GM19463 (cell line): ENCODE data around the gene CPEB4.

Experiments used
- ATAC-seq: cut with Tn5 transposase; IDR thresholded peaks from one replicate; pipeline ENCODE4 v1.9.1; 2021; ENCODE audit warnings: mild to moderate bottlenecking, moderate library complexity; ENCODE audit not compliant: unreplicated experiment

Gene CPEB4

DNA sequence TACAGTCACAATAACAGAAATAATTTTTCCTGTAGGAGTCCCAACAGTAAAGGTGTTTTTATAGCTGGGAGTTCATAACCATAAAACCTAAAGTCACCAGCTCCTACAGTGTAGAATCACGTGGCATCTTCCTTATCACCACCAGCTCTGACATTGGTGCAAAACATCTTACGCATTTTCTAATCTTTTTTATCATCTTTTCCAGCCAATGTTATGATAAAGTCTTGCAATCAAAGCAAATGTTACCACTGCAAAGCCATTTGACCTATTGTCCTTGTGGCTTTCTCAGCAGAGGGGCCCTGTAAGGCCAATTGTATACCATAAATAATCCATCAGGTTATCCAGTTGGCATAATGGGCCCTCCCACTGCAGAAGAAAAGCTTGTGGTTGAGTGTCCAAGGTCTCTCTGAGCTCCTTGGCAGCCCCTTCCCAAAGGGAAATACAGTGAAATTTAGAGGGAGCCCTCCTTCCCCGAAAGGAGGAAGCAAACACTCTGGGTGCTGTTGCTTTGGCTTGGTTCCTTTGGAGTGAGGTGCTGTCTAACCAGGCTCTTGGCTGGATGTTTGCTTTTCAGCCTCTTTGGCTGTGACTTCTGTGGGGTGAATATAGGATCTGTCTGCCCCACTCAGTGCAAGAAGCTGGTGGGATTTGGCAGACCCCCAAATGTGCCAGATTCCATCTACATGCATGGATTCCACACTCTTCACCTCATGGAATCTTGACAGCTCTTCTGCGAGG lies 29.3 kb upstream of the CPEB4 start:
- no peak for ATAC-seq

DNA sequence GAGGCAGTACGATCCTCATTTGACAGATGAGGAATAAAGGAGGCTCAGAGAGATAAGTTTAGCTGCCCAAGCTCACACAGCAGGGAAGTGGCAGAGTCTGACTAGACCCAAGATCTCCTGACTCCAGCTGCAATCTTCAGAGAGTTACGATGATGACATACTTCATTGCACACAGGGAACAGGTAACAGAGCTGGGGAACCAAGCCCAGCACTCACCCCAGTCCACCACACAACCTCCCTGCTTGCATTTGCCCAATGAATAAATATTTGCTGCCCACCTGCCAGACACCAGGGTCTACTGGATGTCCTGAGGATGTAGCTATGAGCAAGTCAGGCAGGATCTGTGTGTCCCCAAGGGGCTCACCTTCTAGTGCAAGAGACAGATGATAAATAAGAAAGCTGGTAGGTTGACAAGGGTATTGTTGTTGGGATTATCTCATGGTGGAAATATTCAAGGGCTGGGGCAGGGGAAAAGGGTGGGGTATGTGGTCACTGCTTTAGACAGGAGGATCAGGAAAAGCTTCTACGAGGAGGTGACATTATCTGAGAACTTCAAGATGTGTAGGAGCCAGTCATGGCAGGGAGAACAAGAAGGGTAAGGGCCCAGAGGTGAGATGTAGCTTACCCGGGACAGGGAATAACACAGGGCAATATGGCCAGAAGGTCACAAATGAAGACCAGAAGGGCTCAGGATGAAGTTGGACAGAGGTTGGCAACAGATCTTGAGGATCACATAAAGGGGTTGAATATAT lies 28.6 kb upstream of the CPEB4 start:
- no peak for ATAC-seq

DNA sequence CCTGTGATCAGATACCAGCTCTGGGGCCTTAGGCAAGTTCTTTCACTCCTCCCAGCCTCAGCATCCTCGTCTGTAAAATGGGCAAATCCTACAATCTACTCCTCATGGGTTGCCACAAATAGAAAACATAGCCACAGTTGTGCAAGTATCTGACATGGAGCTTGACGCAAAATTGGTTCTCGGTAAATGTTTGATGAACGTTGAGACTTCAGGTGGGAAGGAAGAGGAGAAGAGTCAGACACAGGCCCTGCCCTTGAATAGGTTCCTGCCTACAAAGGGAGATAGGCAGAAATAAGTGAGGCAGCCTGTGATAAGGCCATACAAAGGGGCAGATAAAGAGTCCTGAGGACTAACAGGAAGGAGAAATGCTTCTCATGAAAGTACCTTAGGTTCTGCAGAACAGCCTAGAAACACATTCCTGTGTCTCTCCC lies 26.1 kb upstream of the CPEB4 start:
- ATAC-seq: no peak

DNA sequence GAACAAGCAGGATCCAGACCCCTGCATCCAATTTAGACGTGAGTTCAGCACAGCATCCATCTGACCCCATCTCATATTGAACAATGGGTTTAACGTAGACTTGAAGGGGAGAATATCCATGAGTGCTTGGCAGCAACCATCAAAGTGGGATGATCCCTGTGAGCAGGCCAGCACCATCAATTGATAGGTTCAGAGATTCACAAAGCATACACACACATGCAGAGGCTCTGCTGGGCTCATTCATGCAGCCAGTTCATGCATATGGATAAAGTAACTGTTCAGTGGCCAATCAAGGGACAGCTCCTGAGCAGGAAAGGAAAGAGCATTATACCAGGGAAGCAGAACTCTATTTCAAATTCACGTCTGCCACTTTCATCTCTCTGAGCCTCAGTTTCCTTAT lies 24.8 kb upstream of the CPEB4 start:
- no peak for ATAC-seq

DNA sequence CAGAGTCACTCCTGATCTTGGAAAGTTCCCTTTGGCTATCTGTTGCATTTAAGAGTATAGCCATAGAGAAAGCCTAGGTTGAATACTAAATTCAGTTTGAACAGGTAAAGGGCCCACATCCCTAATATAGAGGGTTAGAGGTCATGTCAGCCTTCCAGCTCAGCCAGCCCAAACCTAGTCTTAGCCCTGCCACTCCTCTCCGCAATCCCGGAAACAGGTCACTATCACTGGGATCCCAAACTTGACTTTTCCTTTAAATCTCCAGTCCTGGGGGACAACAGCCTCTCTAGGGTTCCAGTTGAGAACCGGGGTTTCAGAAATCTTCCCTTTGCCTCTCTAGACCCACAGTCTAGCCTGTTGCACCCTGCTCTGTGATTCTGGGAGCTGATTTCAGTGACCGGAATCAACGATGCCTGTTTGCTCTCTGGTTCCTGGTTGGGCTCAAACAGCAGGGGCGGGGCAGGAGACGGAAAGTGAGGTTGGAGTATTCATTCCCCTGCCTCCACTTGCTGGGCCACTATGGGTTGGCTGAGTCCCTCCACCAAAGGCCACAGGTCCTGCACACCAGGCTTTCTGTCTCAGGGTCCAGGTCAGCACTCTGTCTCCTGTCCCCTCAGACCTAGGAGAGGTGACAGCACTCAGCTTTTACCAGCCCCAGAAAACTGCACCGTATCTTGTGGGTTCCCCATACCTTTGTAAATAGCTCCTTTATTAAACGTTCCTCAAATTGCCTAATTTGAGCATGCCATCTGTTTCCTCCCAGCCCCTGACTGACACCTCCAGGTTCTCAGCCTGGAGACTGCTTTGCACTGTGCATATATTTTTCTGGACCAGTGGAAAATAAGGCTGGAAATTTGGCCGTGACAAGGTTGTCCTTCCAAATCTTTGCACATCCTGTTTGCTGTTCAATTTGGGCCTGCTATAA lies 23.8 kb upstream of the CPEB4 start:
- ATAC-seq: no peak

DNA sequence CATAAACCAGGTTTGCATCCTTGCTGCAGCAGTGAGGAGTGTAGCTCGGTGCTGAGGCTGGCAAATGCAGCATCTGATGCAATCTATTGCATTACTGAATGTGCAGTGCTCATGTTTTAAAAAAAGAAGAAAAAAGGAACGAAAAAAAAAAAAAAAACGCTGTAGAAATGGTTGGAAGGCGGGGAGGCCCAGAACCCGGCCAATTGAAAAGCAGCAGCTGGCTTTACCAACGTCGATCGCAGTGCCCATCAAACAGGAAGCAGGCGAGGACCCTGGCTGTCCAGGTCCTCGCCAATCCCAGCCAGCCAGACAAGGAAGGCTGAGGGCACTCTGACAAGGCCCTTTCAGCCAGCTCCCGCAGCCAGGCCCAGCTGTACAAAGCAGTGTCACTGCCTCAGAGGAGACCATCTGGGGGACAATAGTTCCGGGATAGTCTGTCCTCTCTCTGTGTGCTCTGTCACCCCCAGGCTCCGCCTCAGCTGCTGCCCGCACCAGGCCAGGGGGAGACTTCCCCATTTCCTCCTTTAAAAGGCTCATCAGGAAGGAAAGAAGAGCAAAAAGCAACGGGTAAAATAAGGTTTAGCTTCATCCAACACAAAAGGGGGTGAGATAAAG lies 21.8 kb upstream of the CPEB4 start:
- no peak for ATAC-seq

DNA sequence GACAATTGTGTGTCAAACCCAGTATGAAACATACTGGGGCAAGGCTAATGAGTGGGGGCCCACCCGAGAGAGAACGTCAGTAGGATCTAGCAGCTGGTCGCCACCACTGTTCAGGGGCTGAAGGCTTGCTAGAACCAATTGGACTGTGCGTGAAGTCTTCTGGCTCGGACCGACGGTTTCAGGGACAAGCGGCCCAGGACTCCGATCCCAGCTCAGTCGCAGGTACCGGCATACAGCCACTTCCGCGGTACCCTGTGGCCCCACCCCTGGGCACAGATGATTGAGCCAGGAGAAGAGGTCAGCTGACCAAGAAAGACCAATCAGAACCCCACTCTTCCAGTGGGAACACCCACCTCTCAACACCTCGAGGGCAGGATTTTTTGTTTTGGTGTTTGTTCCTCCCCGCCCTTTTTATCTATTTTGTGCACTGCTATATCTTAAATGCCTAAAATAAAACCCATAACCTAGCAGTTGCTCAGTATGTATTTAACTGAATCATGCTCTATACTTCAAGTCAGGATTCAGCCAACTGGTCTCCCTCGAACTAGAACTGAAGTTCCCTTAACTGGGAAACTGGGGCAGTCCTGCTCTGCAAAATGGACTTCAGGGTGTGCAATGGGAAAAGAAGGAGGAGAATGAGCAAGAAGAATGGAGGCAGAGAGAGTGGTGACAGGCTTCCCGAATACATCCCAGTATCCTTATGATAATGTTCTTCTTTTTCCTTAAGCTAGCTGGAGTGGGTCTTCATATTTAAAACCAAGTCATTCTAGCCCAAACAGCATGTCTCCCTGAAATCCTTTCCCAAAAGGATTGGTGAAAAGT lies 21.1 kb upstream of the CPEB4 start:
- ATAC-seq: no peak

DNA sequence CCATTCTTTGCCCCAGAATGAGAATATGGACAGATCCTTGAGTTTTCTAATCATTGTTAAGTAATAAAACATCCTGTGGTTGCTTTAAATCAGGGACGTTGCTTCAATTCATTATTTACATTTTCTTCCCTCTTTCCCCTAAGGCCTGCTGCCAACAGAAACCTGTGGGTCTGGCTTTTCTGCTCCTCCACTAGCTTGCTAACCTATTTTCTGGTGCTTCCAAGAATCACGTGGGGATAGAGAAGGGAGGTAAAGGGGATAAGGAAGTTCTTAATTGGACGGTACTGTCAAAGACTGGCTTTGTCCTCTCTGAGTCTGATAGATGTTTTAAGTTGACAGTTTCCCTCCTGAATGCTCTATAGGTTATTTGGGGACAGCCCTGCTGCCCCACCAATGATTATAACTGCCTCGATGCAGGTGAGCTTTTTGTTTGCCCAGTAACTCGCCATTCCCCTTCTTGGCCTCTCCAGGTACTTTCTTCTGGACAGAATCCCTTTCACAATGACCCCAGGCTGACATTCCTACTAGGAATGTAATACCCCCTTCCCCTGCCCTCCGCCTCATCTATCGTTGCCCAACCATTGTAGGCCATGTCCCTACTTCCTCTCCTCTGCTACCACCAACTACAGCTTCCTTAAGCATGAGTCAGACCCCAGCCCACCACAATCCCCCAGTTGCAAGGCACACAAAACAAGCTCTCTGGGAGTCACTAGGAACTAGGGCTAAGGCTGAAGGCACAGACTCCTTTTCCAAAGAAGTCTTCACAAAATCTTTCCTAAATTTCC lies 19.9 kb upstream of the CPEB4 start:
- no peak for ATAC-seq

DNA sequence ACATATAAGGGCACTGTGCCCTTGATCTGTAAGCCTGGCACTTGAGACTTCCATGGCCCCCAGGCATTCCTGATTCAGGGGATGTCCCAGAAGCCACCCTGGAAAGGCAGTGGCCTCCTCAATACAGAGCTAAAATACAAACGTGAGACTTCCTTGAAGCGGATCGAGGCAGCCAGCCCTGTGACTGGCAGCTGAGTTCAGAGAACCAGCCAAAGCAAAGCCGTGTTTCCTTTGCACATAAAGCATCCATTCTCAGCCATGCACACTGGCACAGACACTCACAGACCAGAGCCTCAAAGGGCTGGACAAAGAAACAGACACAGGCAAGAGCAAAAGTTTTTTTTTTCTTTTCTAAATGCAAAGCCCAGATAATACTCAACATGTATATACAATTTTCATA lies 18.8 kb upstream of the CPEB4 start:
- ATAC-seq: no peak

DNA sequence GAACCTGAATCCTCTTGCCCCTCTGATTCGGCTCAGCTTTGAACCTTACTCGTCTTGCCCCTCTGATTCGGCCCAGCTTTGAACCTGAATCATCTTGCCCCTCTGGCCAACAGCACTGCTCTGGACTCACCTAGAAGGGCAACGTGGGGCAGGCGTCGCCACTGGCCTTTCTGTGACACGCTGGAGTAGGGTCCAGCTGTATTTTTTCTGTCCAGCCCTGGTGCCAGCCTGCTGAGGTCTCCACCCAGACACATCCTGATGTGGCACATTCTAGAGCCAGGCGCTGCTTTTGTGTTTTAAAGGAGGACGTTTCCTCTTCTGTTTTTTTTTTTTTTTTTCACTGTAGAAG lies 15.2 kb upstream of the CPEB4 start:
- ATAC-seq: no peak

DNA sequence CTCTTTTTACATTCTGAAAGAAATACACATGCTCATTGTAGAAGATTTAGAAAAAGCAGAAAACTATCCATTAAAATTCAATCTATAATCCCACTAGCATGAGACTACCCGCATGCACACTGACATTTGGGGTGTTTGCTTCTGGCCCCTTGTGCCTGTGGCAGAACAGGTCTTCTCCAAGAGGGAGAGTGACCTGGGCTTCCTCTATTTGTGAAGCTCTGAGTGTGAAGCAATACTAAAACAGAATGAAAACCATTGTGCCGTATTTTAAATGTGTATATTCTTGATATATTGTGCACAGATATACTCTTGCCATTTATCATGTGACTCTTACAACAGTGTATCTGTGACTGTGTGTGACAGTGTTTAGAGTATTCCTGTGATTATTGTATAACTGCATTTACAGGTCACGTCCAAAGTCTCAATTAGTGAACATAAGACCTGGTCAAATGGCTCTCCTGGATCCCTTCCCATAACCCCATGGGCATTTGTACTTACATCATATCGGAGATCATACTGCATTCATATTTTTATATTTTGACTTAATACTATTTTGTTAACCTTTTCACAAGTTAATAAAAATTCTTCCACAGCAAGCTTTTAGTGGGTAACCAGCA lies 14.7 kb upstream of the CPEB4 start:
- no peak for ATAC-seq

DNA sequence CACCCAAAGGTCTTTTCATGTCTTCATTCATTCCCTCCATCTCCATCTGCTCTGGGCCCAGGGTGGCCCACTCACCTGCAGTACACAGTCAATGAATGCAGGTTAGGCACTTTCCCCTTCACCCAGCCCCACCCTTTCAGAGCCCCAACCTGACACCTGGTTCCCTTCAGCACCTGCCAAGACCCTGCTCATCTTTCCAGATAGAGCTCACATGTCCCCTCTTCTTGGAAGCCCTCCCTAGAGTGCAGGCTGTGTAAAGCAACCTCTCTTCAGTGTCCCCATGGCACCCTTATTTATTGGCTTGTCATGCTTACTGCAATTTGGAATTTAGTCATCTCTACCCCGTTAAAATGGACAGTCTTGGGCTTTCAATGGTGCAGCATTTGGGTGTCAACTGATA lies 13.0 kb upstream of the CPEB4 start:
- no peak for ATAC-seq

DNA sequence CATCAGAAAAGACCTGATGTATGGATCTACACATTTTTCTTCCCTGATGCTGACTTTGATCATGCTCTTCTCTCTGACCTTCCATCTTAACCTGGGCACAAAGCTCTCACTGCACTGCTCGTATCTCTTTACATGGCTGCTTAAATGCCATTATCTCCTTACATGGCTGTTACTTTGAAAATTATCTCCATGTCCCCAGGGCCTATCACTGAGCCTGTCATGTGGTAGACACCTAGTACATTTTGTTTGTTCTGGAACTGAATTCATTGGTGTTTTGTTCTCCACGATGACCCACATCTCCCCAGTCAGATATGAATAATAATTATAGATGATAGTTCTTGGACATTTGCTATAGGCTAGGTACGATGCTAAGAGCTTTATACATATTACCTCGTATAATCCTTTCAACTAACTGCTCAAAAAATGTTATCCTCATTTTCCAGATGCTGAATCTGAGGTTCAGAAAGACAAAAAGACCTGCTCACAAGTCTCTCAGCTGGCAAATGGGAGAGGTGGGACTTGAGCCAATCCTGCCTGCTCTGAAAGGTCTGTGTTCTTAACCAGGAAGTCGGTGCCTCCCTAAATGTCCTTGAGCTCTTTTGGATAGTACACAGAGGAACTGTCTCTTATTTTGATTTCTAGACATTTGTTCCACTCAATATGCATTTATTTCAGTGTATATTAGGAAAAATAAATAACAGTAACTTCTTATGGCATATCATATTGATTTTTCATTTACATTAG lies 9.8 kb upstream of the CPEB4 start:
- no peak for ATAC-seq

DNA sequence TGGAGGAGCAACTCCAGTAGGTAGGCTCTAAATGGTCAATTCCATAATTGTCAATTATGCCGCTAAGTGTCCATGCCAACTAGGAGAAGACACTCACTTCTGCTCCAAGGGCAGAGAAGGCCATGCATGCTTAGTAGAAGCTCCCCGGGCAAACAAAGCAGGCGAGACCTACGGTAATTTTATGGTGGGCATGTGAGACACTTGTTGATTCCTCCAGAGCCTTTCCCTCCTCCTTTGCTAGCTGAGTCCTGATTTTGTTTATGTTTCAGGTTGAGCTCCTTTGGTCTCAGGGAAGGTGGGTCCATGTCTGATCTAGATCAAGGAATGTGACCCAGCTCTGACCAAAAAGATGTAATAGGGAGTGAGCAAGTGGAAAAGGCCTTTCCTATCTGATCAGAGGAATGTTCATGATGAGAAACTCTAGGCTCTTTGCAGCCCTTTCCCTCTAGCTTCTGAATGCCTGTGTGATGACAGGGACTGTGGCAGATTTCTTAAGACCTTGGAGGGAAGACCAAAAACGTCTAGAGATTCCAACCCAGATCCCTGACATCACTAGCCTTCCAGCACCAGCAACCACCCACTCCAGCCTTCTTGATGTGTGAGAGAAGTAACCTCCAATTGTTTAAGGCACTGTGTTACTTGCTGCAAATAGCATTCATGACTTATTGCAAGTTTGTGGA lies 7.7 kb upstream of the CPEB4 start:
- ATAC-seq: no peak

DNA sequence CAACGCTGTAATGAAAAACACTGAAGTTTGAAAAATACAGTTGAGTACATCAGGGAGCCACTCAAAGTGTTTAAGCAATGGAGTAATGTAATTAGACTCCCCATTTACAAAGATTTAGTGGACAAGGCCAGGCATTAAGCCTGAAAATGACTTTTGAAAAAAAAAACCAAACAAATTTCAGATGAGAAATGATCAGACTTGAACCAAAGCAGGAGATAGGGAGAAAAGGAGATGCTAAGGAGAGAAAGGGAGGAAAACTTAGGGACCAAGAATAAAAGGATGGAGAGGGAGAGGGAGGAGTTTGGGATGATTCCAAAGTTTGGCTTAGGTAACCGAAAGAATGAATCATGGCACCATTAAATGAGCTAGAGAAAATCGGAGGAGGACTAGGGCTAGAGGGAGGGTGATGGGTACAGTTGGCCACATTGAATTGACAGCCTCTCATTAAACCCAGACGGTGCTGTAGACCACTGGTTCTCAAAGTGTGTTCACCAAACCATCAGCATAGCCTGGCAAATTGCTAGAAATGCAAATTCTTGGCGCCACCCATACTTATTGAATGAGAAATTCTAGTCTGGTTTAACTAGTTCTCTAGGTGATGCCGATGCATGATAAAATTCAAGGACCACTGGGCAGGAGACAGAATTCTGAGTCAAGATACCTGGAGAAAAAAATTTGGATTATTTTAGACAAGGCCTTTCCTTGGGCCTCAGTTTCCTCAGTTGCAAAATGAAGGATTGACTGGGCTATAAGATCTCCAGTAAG lies 6.2 kb upstream of the CPEB4 start:
- ATAC-seq: no peak

DNA sequence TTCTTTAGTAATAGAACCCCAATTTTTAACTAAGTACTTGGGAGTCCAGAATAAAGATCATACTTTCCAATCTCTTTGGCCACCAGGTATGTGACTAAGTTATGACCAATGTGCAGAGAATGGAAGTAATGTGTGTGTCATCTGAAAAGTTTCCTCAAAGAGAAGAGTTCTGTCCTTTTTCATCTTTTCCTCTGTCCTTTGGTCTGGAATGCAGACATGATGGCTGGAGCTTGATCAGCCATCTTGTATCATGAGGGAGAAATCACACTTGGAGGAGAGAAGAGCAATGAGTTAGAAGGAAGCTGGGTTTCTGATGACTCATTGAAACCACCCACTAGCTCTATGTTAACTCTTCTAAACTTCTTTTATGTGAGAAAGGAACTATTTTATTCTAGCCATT lies 5.5 kb upstream of the CPEB4 start:
- no peak for ATAC-seq

DNA sequence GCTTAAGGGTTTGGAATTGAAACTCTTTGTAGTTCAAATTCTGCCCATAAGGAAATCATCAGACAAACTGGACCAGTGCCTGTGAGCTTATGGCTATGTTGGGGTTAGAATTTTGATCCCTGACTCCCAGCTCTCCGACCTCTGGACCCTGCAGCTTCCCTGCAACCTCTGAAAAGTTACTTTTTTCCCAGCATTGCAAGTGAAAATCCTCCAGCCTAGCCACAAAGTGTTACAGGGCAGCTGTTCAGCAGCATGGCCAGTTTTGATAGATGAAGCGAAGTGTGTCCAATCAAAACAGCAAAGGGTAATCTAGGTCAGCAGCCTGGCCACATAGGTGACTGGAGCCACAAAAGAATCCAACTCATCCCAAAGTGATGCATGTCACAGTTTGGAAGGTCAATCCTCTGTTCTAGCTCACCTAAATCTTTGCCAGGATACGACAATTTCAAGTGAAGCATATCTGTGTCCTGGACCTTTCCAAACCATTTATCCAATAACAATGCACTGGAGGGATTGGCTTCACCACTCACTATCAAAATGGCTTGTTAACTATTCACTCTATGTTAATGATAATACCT lies 4.7 kb upstream of the CPEB4 start:
- no peak for ATAC-seq
